NT2/D1 (cell line): ENCODE measurements around the gene C2CD3.

ENCODE experiments used
- SUZ12 ChIP-seq: IDR thresholded peaks from 2 replicates; pipeline ENCODE4 v1.6.1; 2011; ENCODE audit not compliant: insufficient read length, insufficient read depth; ENCODE audit errors: extremely low read depth
- YY1 ChIP-seq: IDR thresholded peaks from 2 replicates; pipeline ENCODE4 v1.6.1; 2011; ENCODE audit not compliant: insufficient read length, insufficient read depth

GRCh38 chr11:74179234-74180052 lies 8.6 kb upstream of the C2CD3 start:
- no peak for TF ChIP-seq YY1
- TF ChIP-seq SUZ12: no peak
